IMR-90 (cell line): Measurements from ENCODE around the gene POR. TPM values are rescaled to one million over a fixed set of nuclear protein-coding genes. Genes with fewer than 3 reads are reported as not detected.

Source experiments
- ATAC-seq: fragments of 200-7000 bp; cut with Tn5 transposase; 2 replicates; pipeline ENCODE4 v1.9.1; 2020; ENCODE audit warnings: low read depth, mild to moderate bottlenecking, moderate library complexity
- BruUV-seq: library from RNA; stranded (reverse); fragments of 400-500 nt; replicated peaks from 2 replicates; lab custom pipeline; 2021; lab: Mats Ljungman, UMichigan
- CTCF ChIA-PET: fragments of 300-600 bp; formaldehyde crosslinking; extraction: SDS; loops from one replicate; lab custom pipeline; 2021; ENCODE audit warnings: antibody characterized with exemption; lab: Yijun Ruan, JAX
- POLR2A ChIA-PET: fragments of 300-600 bp; sonication (Branson Sonifier 250); formaldehyde crosslinking; loops from one replicate; lab custom pipeline; 2022; ENCODE audit warnings: antibody characterized with exemption; ENCODE audit not compliant: unreplicated experiment; lab: Charles Lee
- DNase-seq: peaks from one replicate; pipeline ENCODE4 v3.0.0; 2013
- H2AFZ ChIP-seq: replicated peaks from 2 replicates; pipeline ENCODE3; 2013; ENCODE audit warnings: low read length, mild to moderate bottlenecking; ENCODE audit not compliant: poor library complexity
- H2AK5ac ChIP-seq: 2 replicates; pipeline ENCODE4 v1.6.1; 2013; ENCODE audit warnings: low read depth, low read length, inconsistent platforms
- H2AK9ac ChIP-seq: replicated peaks from 2 replicates; pipeline ENCODE3; 2013; ENCODE audit warnings: mild to moderate bottlenecking, low read depth, low read length, moderate library complexity; ENCODE audit not compliant: poor library complexity
- H2BK120ac ChIP-seq: 2 replicates; pipeline ENCODE4 v1.6.1; 2013; ENCODE audit warnings: low read depth, low read length, inconsistent platforms
- H2BK15ac ChIP-seq: 3 replicates; pipeline ENCODE4 v1.6.1; 2013; ENCODE audit warnings: low read depth, low read length, inconsistent platforms
- H2BK20ac ChIP-seq: 2 replicates; pipeline ENCODE4 v1.6.1; 2013; ENCODE audit warnings: low read depth, mild to moderate bottlenecking, inconsistent platforms, low read length, moderate library complexity
- H2BK5ac ChIP-seq: 2 replicates; pipeline ENCODE4 v1.6.1; 2013; ENCODE audit warnings: mild to moderate bottlenecking, low read depth, low read length, inconsistent platforms; ENCODE audit not compliant: poor library complexity, severe bottlenecking
- H3K14ac ChIP-seq: replicated peaks from 2 replicates; pipeline ENCODE4 v1.6.1; 2013; ENCODE audit warnings: low read depth, low read length, inconsistent platforms
- H3K18ac ChIP-seq: 2 replicates; pipeline ENCODE4 v1.6.1; 2013; ENCODE audit warnings: low read depth, low read length, control low read depth
- H3K23ac ChIP-seq: 2 replicates; pipeline ENCODE4 v1.6.1; 2013; ENCODE audit warnings: low read depth, low read length, inconsistent platforms
- H3K27ac ChIP-seq: 2 replicates; pipeline ENCODE4 v1.5.1; 2013; ENCODE audit warnings: mild to moderate bottlenecking, control low read depth, low read length; ENCODE audit not compliant: insufficient read depth
- H3K27me3 ChIP-seq: 2 replicates; pipeline ENCODE4 v1.6.1; 2013; ENCODE audit warnings: low read length; ENCODE audit not compliant: control insufficient read depth, insufficient read depth
- H3K36me3 ChIP-seq: 2 replicates; pipeline ENCODE4 v1.6.1; 2013; ENCODE audit warnings: low read length, mixed read lengths; ENCODE audit not compliant: control insufficient read depth, insufficient read depth
- H3K4ac ChIP-seq: 2 replicates; pipeline ENCODE4 v1.6.1; 2013; ENCODE audit warnings: low read depth, low read length, inconsistent platforms
- H3K4me1 ChIP-seq: 2 replicates; pipeline ENCODE4 v1.6.1; 2013; ENCODE audit warnings: low read length, mixed read lengths; ENCODE audit not compliant: control insufficient read depth, insufficient read depth
- H3K4me2 ChIP-seq: 2 replicates; pipeline ENCODE4 v1.6.1; 2013; ENCODE audit warnings: low read depth, mild to moderate bottlenecking, control low read depth, low read length, moderate library complexity
- H3K4me3 ChIP-seq: 2 replicates; pipeline ENCODE4 v1.5.1; 2013; ENCODE audit warnings: low read depth, mild to moderate bottlenecking, control low read depth, low read length, moderate library complexity; ENCODE audit not compliant: insufficient read depth
- H3K56ac ChIP-seq: 2 replicates; pipeline ENCODE4 v1.6.1; 2013; ENCODE audit warnings: low read length, inconsistent platforms; ENCODE audit not compliant: insufficient read depth; ENCODE audit errors: extremely low read depth
- H3K79me1 ChIP-seq, 2 experiments: 2 replicates each; pipeline ENCODE4 v1.6.1; 2013; ENCODE audit warnings: low read length in 2 of 2, inconsistent platforms in 1 of 2, low read depth in 1 of 2
- H3K9ac ChIP-seq: 2 replicates; pipeline ENCODE4 v1.6.1; 2013; ENCODE audit warnings: low read depth, low read length, control low read depth
- H3K9me1 ChIP-seq: 2 replicates; pipeline ENCODE4 v1.6.1; 2013; ENCODE audit warnings: low read length, inconsistent platforms; ENCODE audit not compliant: insufficient read depth
- H3K9me3 ChIP-seq: 2 replicates; pipeline ENCODE4 v1.6.1; 2013; ENCODE audit warnings: low read length; ENCODE audit not compliant: control insufficient read depth, insufficient read depth
- H4K20me1 ChIP-seq: 2 replicates; pipeline ENCODE4 v1.6.1; 2013; ENCODE audit warnings: low read length, inconsistent platforms; ENCODE audit not compliant: insufficient read depth
- H4K5ac ChIP-seq: 2 replicates; pipeline ENCODE4 v1.6.1; 2013; ENCODE audit warnings: mild to moderate bottlenecking, low read depth, low read length, control low read depth
- H4K8ac ChIP-seq, 2 experiments: 2 replicates each; pipeline ENCODE4 v1.6.1; 2013; ENCODE audit warnings: low read depth in 2 of 2, low read length in 2 of 2, control low read depth in 1 of 2, inconsistent platforms in 1 of 2
- H4K91ac ChIP-seq: 2 replicates; pipeline ENCODE4 v1.6.1; 2013; ENCODE audit warnings: low read depth, low read length, inconsistent platforms; ENCODE audit not compliant: insufficient read depth
- BHLHE40 ChIP-seq: fragments of 150-350 bp; IDR thresholded peaks from 2 replicates; pipeline ENCODE4 v1.6.1; 2016; ENCODE audit warnings: mild to moderate bottlenecking, low read depth, low read length
- FOS ChIP-seq: fragments of 150-350 bp; IDR thresholded peaks from 2 replicates; pipeline ENCODE4 v1.6.1; 2016; ENCODE audit warnings: low read depth, low read length
- MAFK ChIP-seq: IDR thresholded peaks from 2 replicates; pipeline ENCODE4 v1.6.1; 2012; ENCODE audit warnings: low read depth, low read length, improper control_type of control experiment
- MXI1 ChIP-seq: IDR thresholded peaks from 2 replicates; pipeline ENCODE4 v1.6.1; 2012; ENCODE audit warnings: low read depth, mild to moderate bottlenecking, low read length, moderate library complexity, borderline replicate concordance
- NFE2L2 ChIP-seq: fragments of 150-350 bp; IDR thresholded peaks from 2 replicates; pipeline ENCODE4 v1.6.1; 2016; ENCODE audit warnings: low read depth, mild to moderate bottlenecking, low read length
- POLR2A ChIP-seq: IDR thresholded peaks from 2 replicates; pipeline ENCODE4 v1.6.1; 2012; ENCODE audit warnings: mild to moderate bottlenecking, low read depth, low read length
- RAD21 ChIP-seq: IDR thresholded peaks from 2 replicates; pipeline ENCODE4 v1.6.1; 2012; ENCODE audit warnings: low read length, improper control_type of control experiment
- RCOR1 ChIP-seq: IDR thresholded peaks from 2 replicates; pipeline ENCODE4 v1.6.1; 2012; ENCODE audit warnings: mild to moderate bottlenecking, low read length, improper control_type of control experiment; ENCODE audit not compliant: insufficient replicate concordance
- RFX5 ChIP-seq: IDR thresholded peaks from 2 replicates; pipeline ENCODE4 v1.8.0; 2012; ENCODE audit warnings: low read depth, mild to moderate bottlenecking, low read length, moderate library complexity
- SMC3 ChIP-seq: fragments of 150-350 bp; IDR thresholded peaks from 2 replicates; pipeline ENCODE4 v1.6.1; 2016; ENCODE audit warnings: low read depth, mild to moderate bottlenecking, antibody characterized with exemption, low read length, moderate library complexity
- WGBS, 2 experiments: methylation state at CpG; one replicate each; pipeline versions ENCODE4 v1.1.5 to v1.1.7; 2013; ENCODE audit warnings: missing lambda C conversion rate in 2 of 2; ENCODE audit not compliant: insufficient read length in 1 of 2; ENCODE audit errors: extremely low coverage in 2 of 2; 5-methylcytosine and 5-hydroxymethylcytosine counted together
- dilution Hi-C: fragments of 300-500 bp; cut with HindIII; formaldehyde crosslinking; loops from one replicate; pipeline ENCODE4 v1.14.3; 2018; ENCODE audit warnings: low sequenced_read_pairs; ENCODE audit not compliant: unreplicated experiment
- in situ Hi-C: fragments of 300-500 bp; cut with MboI; formaldehyde crosslinking; loops from 3 replicates; pipeline ENCODE4 v1.14.3; 2019; ENCODE audit warnings: low sequenced_read_pairs, inconsistent platforms, mixed read lengths
- intact Hi-C: fragments of 100-400 bp; cut with micrococcal nuclease; formaldehyde crosslinking; loops from 2 replicates; pipeline ENCODE4 v1.10.0; 2022
- polyA plus RNA-seq, 3 experiments: library from polyadenylated mRNA; depleted of rRNA; stranded (reverse); fragments of >200 nt; gene quantifications; 2 replicates each; pipeline ENCODE4 v1.2.3, GENCODE V29; 2012; ENCODE audit warnings: low replicate concordance in 1 of 3
- total RNA-seq: library from RNA; depleted of rRNA; stranded (reverse); fragments of >200 nt; gene quantifications from 2 replicates; pipeline ENCODE4 v1.2.3, GENCODE V29; 2012
- TF ChIP-seq, protein P1 (sequence below): conservative IDR thresholded peaks from 2 replicates; pipeline ENCODE4 v1.5.1; 2012; ENCODE audit warnings: mild to moderate bottlenecking, low read depth, low read length, improper control_type of control experiment
- TF ChIP-seq, protein P2 (sequence below): fragments of 150-350 bp; IDR thresholded peaks from 2 replicates; pipeline ENCODE4 v1.6.1; 2017; ENCODE audit warnings: mild to moderate bottlenecking, antibody characterized with exemption, low read length, low read depth
- TF ChIP-seq, protein P3 (sequence below): fragments of 150-350 bp; IDR thresholded peaks from 2 replicates; pipeline ENCODE4 v1.6.1; 2016; ENCODE audit warnings: low read depth, mild to moderate bottlenecking, low read length, moderate library complexity, borderline replicate concordance

POR gene
- total and polyA plus RNA-seq, 2 of the 4 experiments (the other 2 are of a cell fraction), result 25.5 to 42.2 TPM

DNA sequence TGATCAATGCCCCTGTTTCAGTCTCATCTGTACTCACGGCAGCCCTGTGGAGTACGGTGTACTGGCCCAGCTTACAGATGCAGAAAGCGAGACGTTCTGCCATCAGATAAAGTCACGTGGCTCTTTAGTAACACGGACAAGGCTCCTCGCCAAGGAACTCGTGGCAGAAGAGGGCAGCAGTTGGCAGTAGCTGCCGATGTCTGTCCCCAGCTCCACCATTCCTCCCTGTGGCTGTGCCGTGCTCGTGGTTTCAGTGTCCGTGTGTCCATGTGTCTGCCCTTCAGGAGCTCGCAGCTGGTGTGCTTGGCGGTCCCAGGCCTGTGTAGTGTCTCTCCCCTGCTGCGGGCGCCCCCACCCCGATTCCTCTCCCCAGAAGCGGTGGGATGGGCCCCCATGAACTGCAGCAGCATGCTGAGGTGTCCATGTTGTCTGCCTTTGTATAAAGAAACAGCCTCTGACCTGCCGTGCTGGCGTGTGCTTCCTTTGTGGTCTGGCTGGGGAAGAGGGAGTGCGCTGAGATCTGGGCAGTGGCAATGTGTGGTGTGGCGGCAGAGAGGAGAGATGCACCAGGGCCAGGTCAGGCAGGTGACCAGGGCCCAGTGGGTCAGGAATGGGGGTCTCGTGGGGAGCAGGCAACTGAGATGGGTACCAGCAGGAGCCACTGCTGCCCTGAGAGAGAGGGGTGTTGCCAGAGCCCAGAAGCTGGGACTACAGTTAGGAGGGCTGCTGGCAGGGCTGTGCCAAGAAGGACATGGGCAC, 26.3 kb upstream of the POR start:
- in situ Hi-C loops, result no loop called here
- Histone ChIP-seq H2BK15ac (no peak overlapping the region), H3K56ac (no peak overlapping the region), H3K36me3 (peaks cover 38% of the 10 kb centered on the region), H3K4me2 (no peak overlapping the region), H2BK5ac (no peak overlapping the region), H3K9me1 (peaks cover 10% of the 10 kb centered on the region), H2AK5ac (no peak overlapping the region), H3K14ac (no peak overlapping the region), H4K8ac (no peak overlapping the region), H3K18ac (no peak overlapping the region), H4K5ac (no peak overlapping the region), H3K27ac (no peak overlapping the region), H3K4me1 (peaks cover 6% of the 10 kb centered on the region; the same call in 1 of the 2 replicates), H4K91ac (no peak overlapping the region), H3K27me3 (no peaks in the 10 kb centered on the region), H3K79me1 (peaks cover 0 to 17% of the 10 kb centered on the region in 2 experiments; a peak in 1 of 4 replicates), H3K9me3 (no peaks in the 10 kb centered on the region), H2BK120ac (no peak overlapping the region), H2BK20ac (no peak overlapping the region), H2AK9ac (no peak overlapping the region), H4K20me1 (peaks cover 3% of the 10 kb centered on the region; the same call in 1 of the 2 replicates), H3K9ac (no peak overlapping the region), H3K4me3 (no peak overlapping the region), H2AFZ (no peak overlapping the region), H3K4ac (no peak overlapping the region), H3K23ac (no peak overlapping the region)
- dilution Hi-C loops, result no loop called here
- ATAC-seq (no peak), DNase-seq (no peak)
- BruUV-seq, result no TSS peak
- intact Hi-C loops, result no loop called here
- no peak for TF ChIP-seq RFX5
- no peak for TF ChIP-seq POLR2A
- no peak for TF ChIP-seq NFE2L2
- TF ChIP-seq BHLHE40, result no peak
- TF ChIP-seq MAFK, result no peak
- TF ChIP-seq, protein P1, sequence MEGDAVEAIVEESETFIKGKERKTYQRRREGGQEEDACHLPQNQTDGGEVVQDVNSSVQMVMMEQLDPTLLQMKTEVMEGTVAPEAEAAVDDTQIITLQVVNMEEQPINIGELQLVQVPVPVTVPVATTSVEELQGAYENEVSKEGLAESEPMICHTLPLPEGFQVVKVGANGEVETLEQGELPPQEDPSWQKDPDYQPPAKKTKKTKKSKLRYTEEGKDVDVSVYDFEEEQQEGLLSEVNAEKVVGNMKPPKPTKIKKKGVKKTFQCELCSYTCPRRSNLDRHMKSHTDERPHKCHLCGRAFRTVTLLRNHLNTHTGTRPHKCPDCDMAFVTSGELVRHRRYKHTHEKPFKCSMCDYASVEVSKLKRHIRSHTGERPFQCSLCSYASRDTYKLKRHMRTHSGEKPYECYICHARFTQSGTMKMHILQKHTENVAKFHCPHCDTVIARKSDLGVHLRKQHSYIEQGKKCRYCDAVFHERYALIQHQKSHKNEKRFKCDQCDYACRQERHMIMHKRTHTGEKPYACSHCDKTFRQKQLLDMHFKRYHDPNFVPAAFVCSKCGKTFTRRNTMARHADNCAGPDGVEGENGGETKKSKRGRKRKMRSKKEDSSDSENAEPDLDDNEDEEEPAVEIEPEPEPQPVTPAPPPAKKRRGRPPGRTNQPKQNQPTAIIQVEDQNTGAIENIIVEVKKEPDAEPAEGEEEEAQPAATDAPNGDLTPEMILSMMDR, result no peak
- no peak for TF ChIP-seq MXI1
- no peak for TF ChIP-seq RAD21
- TF ChIP-seq RCOR1, result no peak
- TF ChIP-seq SMC3, result no peak
- TF ChIP-seq, protein P2, sequence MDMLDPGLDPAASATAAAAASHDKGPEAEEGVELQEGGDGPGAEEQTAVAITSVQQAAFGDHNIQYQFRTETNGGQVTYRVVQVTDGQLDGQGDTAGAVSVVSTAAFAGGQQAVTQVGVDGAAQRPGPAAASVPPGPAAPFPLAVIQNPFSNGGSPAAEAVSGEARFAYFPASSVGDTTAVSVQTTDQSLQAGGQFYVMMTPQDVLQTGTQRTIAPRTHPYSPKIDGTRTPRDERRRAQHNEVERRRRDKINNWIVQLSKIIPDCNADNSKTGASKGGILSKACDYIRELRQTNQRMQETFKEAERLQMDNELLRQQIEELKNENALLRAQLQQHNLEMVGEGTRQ, result no peak
- no peak for TF ChIP-seq FOS
- TF ChIP-seq, protein P3, sequence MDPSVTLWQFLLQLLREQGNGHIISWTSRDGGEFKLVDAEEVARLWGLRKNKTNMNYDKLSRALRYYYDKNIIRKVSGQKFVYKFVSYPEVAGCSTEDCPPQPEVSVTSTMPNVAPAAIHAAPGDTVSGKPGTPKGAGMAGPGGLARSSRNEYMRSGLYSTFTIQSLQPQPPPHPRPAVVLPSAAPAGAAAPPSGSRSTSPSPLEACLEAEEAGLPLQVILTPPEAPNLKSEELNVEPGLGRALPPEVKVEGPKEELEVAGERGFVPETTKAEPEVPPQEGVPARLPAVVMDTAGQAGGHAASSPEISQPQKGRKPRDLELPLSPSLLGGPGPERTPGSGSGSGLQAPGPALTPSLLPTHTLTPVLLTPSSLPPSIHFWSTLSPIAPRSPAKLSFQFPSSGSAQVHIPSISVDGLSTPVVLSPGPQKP, result no peak
- POLR2A ChIA-PET, result no interaction called here
- WGBS, 2 experiments, result 83% methylated on average over 12 of the region's 23 CpGs; no CpG with 5 or more reads in 1 of the 2 experiments
- CTCF ChIA-PET, result no interaction called here
